GM20000 (cell line): ENCODE measurements around the gene EXOSC9.

ENCODE experiments used
- DNase-seq: peaks from one replicate; pipeline ENCODE4 v3.0.0; 2012; ENCODE audit warnings: low spot score
- CTCF ChIP-seq: IDR thresholded peaks from 2 replicates; pipeline ENCODE4 v1.5.1; 2012; ENCODE audit warnings: mild to moderate bottlenecking, control low read depth; ENCODE audit errors: extremely low read depth, missing control alignments

EXOSC9 gene

GRCh38 chr4:121765971-121766538 is 35.1 kb upstream of the EXOSC9 start:
- no peak for DNase-seq
- TF ChIP-seq CTCF, result no peak

- TF ChIP-seq CTCF, result no peak
- no peak for DNase-seq
Measured at GRCh38 chr4:121767166-121767565, 34.0 kb upstream of the EXOSC9 start.

- no peak for DNase-seq
- no peak for TF ChIP-seq CTCF
Measured at GRCh38 chr4:121769341-121769740, 31.8 kb upstream of the EXOSC9 start.

DNA sequence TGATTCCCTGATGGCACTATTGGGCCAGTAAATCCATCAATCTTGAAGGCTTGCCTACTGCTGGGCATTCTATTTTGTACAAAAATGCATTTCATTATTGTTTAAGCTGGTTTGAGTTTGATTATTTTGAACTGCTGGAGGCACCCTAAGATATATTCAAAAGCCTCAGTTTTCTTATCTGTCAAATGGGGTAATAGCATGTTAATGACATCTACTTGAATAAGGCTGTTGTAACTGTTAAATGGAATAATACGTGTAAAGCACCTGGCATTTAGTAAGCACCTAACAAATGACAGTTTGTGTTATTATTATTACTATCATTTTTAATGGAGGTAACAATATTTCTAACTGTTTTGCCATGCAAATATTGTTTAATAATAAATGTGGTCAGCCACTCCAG is 29.3 kb upstream of the EXOSC9 start:
- no peak for DNase-seq
- TF ChIP-seq CTCF, result no peak

DNA sequence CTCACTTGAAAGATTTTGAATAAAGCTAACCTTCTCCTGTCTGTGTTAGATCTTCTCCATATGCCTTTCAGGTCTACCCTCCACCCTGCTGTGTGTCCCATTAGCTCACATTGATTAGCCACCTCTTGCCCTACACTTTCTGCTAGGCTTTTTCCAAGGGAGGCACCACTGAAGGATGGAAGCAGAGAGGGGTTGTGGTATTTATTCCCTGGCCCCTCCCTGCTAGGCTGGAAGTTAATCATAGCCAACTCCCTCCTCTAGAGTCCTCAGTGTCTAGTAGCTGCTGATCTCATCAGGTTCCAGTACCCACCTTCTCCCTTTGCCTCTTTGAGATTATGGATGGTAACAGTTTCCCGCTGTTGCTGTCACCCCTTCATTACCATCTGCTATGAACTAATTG is 27.2 kb upstream of the EXOSC9 start:
- no peak for TF ChIP-seq CTCF
- no peak for DNase-seq

DNA sequence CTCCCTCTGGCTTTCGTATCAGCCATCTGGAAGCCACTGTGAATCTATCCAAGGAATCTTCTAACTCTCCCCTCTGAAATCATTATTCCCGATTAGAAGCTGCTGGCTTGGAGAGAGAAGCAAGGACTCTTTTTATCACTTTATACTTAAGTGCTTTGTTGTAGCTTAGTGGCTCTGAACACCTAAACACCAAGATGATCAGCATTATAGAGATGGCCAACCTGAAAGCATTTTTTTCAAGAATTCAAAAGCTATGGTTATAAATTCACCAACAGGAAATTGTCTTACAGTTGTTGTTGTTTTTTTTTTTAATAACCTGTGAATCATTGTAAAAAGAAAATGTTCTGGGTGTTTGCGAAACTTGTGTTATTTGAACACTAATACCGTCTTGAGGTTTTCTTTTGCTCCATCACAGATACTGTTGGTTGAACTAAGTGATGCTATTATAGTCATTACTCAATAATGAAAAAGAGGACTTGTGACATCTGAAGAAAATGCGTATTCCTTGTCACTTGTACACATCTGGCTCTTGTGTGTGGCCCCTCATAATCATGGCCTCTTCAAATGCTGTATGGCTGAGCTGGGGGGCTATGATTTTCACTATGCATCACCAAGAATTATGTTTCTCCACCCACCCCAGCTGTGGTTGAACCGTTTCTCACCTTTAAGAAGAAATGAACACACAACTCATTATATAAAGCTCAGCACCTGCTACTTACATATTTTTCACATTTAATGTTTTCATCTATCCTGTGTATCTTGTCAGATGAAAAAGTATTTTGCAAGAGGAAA is 24.3 kb upstream of the EXOSC9 start:
- no peak for DNase-seq

DNA sequence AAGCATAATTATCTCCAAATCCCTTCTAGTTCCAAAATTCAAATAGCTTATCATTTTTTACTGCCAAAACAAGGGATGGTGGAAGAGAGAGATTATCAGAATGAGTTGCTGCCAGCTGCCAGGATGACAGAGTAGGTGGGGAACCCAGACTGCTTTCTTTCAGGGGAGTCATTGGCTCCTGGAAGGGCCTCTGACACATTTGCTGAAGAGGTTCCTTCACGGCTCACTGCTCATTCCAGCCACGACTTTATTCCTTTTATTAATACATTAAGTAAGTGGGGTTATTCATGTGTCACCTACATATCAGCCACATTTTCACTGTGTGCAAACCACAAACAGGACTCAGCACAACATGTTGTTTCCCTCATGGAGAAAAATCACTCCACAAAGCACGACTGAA is 23.5 kb upstream of the EXOSC9 start:
- DNase-seq, result no peak
- TF ChIP-seq CTCF, result no peak

More for the DNA sequence above, 24.3 kb upstream of the EXOSC9 start:
- TF ChIP-seq CTCF, result no peak
